IMR-90 (cell line): ENCODE results near the gene APPL2. TPM values are rescaled to one million over a fixed set of nuclear protein-coding genes. Genes with fewer than 3 reads are reported as not detected.

Source experiments
- ATAC-seq: fragments of 200-7000 bp; cut with Tn5 transposase; 2 replicates; pipeline ENCODE4 v1.9.1; 2020; ENCODE audit warnings: low read depth, mild to moderate bottlenecking, moderate library complexity
- BruUV-seq: library from RNA; stranded (reverse); fragments of 400-500 nt; replicated peaks from 2 replicates; lab custom pipeline; 2021; lab: Mats Ljungman, UMichigan
- CTCF ChIA-PET: fragments of 300-600 bp; formaldehyde crosslinking; extraction: SDS; loops from one replicate; lab custom pipeline; 2021; ENCODE audit warnings: antibody characterized with exemption; lab: Yijun Ruan, JAX
- POLR2A ChIA-PET: fragments of 300-600 bp; sonication (Branson Sonifier 250); formaldehyde crosslinking; loops from one replicate; lab custom pipeline; 2022; ENCODE audit warnings: antibody characterized with exemption; ENCODE audit not compliant: unreplicated experiment; lab: Charles Lee
- DNase-seq: peaks from one replicate; pipeline ENCODE4 v3.0.0; 2013
- H2AFZ ChIP-seq: replicated peaks from 2 replicates; pipeline ENCODE3; 2013; ENCODE audit warnings: low read length, mild to moderate bottlenecking; ENCODE audit not compliant: poor library complexity
- H2AK5ac ChIP-seq: 2 replicates; pipeline ENCODE4 v1.6.1; 2013; ENCODE audit warnings: low read depth, low read length, inconsistent platforms
- H2AK9ac ChIP-seq: replicated peaks from 2 replicates; pipeline ENCODE3; 2013; ENCODE audit warnings: mild to moderate bottlenecking, low read depth, low read length, moderate library complexity; ENCODE audit not compliant: poor library complexity
- H2BK120ac ChIP-seq: 2 replicates; pipeline ENCODE4 v1.6.1; 2013; ENCODE audit warnings: low read depth, low read length, inconsistent platforms
- H2BK15ac ChIP-seq: 3 replicates; pipeline ENCODE4 v1.6.1; 2013; ENCODE audit warnings: low read depth, low read length, inconsistent platforms
- H2BK20ac ChIP-seq: 2 replicates; pipeline ENCODE4 v1.6.1; 2013; ENCODE audit warnings: low read depth, mild to moderate bottlenecking, inconsistent platforms, low read length, moderate library complexity
- H2BK5ac ChIP-seq: 2 replicates; pipeline ENCODE4 v1.6.1; 2013; ENCODE audit warnings: mild to moderate bottlenecking, low read depth, low read length, inconsistent platforms; ENCODE audit not compliant: poor library complexity, severe bottlenecking
- H3K14ac ChIP-seq: replicated peaks from 2 replicates; pipeline ENCODE4 v1.6.1; 2013; ENCODE audit warnings: low read depth, low read length, inconsistent platforms
- H3K18ac ChIP-seq: 2 replicates; pipeline ENCODE4 v1.6.1; 2013; ENCODE audit warnings: low read depth, low read length, control low read depth
- H3K23ac ChIP-seq: 2 replicates; pipeline ENCODE4 v1.6.1; 2013; ENCODE audit warnings: low read depth, low read length, inconsistent platforms
- H3K27ac ChIP-seq: 2 replicates; pipeline ENCODE4 v1.5.1; 2013; ENCODE audit warnings: mild to moderate bottlenecking, control low read depth, low read length; ENCODE audit not compliant: insufficient read depth
- H3K27me3 ChIP-seq: 2 replicates; pipeline ENCODE4 v1.6.1; 2013; ENCODE audit warnings: low read length; ENCODE audit not compliant: control insufficient read depth, insufficient read depth
- H3K36me3 ChIP-seq: 2 replicates; pipeline ENCODE4 v1.6.1; 2013; ENCODE audit warnings: low read length, mixed read lengths; ENCODE audit not compliant: control insufficient read depth, insufficient read depth
- H3K4ac ChIP-seq: 2 replicates; pipeline ENCODE4 v1.6.1; 2013; ENCODE audit warnings: low read depth, low read length, inconsistent platforms
- H3K4me1 ChIP-seq: 2 replicates; pipeline ENCODE4 v1.6.1; 2013; ENCODE audit warnings: low read length, mixed read lengths; ENCODE audit not compliant: control insufficient read depth, insufficient read depth
- H3K4me2 ChIP-seq: 2 replicates; pipeline ENCODE4 v1.6.1; 2013; ENCODE audit warnings: low read depth, mild to moderate bottlenecking, control low read depth, low read length, moderate library complexity
- H3K4me3 ChIP-seq: 2 replicates; pipeline ENCODE4 v1.5.1; 2013; ENCODE audit warnings: low read depth, mild to moderate bottlenecking, control low read depth, low read length, moderate library complexity; ENCODE audit not compliant: insufficient read depth
- H3K56ac ChIP-seq: 2 replicates; pipeline ENCODE4 v1.6.1; 2013; ENCODE audit warnings: low read length, inconsistent platforms; ENCODE audit not compliant: insufficient read depth; ENCODE audit errors: extremely low read depth
- H3K79me1 ChIP-seq, 2 experiments: 2 replicates each; pipeline ENCODE4 v1.6.1; 2013; ENCODE audit warnings: low read length in 2 of 2, inconsistent platforms in 1 of 2, low read depth in 1 of 2
- H3K9ac ChIP-seq: 2 replicates; pipeline ENCODE4 v1.6.1; 2013; ENCODE audit warnings: low read depth, low read length, control low read depth
- H3K9me1 ChIP-seq: 2 replicates; pipeline ENCODE4 v1.6.1; 2013; ENCODE audit warnings: low read length, inconsistent platforms; ENCODE audit not compliant: insufficient read depth
- H3K9me3 ChIP-seq: 2 replicates; pipeline ENCODE4 v1.6.1; 2013; ENCODE audit warnings: low read length; ENCODE audit not compliant: control insufficient read depth, insufficient read depth
- H4K20me1 ChIP-seq: 2 replicates; pipeline ENCODE4 v1.6.1; 2013; ENCODE audit warnings: low read length, inconsistent platforms; ENCODE audit not compliant: insufficient read depth
- H4K5ac ChIP-seq: 2 replicates; pipeline ENCODE4 v1.6.1; 2013; ENCODE audit warnings: mild to moderate bottlenecking, low read depth, low read length, control low read depth
- H4K8ac ChIP-seq, 2 experiments: 2 replicates each; pipeline ENCODE4 v1.6.1; 2013; ENCODE audit warnings: low read depth in 2 of 2, low read length in 2 of 2, control low read depth in 1 of 2, inconsistent platforms in 1 of 2
- H4K91ac ChIP-seq: 2 replicates; pipeline ENCODE4 v1.6.1; 2013; ENCODE audit warnings: low read depth, low read length, inconsistent platforms; ENCODE audit not compliant: insufficient read depth
- CEBPB ChIP-seq: IDR thresholded peaks from 2 replicates; pipeline ENCODE4 v1.6.1; 2012; ENCODE audit warnings: low read depth, low read length, improper control_type of control experiment
- CHD1 ChIP-seq: IDR thresholded peaks from 2 replicates; pipeline ENCODE4 v1.6.1; 2012; ENCODE audit warnings: low read depth, low read length, improper control_type of control experiment
- CTCF ChIP-seq: conservative IDR thresholded peaks from 2 replicates; pipeline ENCODE4 v1.5.1; 2012; ENCODE audit warnings: mild to moderate bottlenecking, low read depth, low read length, improper control_type of control experiment
- ELK1 ChIP-seq: fragments of 150-350 bp; IDR thresholded peaks from 2 replicates; pipeline ENCODE4 v1.6.1; 2016; ENCODE audit warnings: low read depth, mild to moderate bottlenecking, low read length, moderate library complexity, borderline replicate concordance
- FOS ChIP-seq: fragments of 150-350 bp; IDR thresholded peaks from 2 replicates; pipeline ENCODE4 v1.6.1; 2016; ENCODE audit warnings: low read depth, low read length
- MAFK ChIP-seq: IDR thresholded peaks from 2 replicates; pipeline ENCODE4 v1.6.1; 2012; ENCODE audit warnings: low read depth, low read length, improper control_type of control experiment
- MAZ ChIP-seq: IDR thresholded peaks from 2 replicates; pipeline ENCODE4 v1.6.1; 2012; ENCODE audit warnings: low read depth, mild to moderate bottlenecking, low read length, improper control_type of control experiment, moderate library complexity, borderline replicate concordance
- MXI1 ChIP-seq: IDR thresholded peaks from 2 replicates; pipeline ENCODE4 v1.6.1; 2012; ENCODE audit warnings: low read depth, mild to moderate bottlenecking, low read length, moderate library complexity, borderline replicate concordance
- NFE2L2 ChIP-seq: fragments of 150-350 bp; IDR thresholded peaks from 2 replicates; pipeline ENCODE4 v1.6.1; 2016; ENCODE audit warnings: low read depth, mild to moderate bottlenecking, low read length
- POLR2A ChIP-seq: IDR thresholded peaks from 2 replicates; pipeline ENCODE4 v1.6.1; 2012; ENCODE audit warnings: mild to moderate bottlenecking, low read depth, low read length
- RAD21 ChIP-seq: IDR thresholded peaks from 2 replicates; pipeline ENCODE4 v1.6.1; 2012; ENCODE audit warnings: low read length, improper control_type of control experiment
- RCOR1 ChIP-seq: IDR thresholded peaks from 2 replicates; pipeline ENCODE4 v1.6.1; 2012; ENCODE audit warnings: mild to moderate bottlenecking, low read length, improper control_type of control experiment; ENCODE audit not compliant: insufficient replicate concordance
- RFX5 ChIP-seq: IDR thresholded peaks from 2 replicates; pipeline ENCODE4 v1.8.0; 2012; ENCODE audit warnings: low read depth, mild to moderate bottlenecking, low read length, moderate library complexity
- SMC3 ChIP-seq: fragments of 150-350 bp; IDR thresholded peaks from 2 replicates; pipeline ENCODE4 v1.6.1; 2016; ENCODE audit warnings: low read depth, mild to moderate bottlenecking, antibody characterized with exemption, low read length, moderate library complexity
- WGBS, 2 experiments: methylation state at CpG; one replicate each; pipeline versions ENCODE4 v1.1.5 to v1.1.7; 2013; ENCODE audit warnings: missing lambda C conversion rate in 2 of 2; ENCODE audit not compliant: insufficient read length in 1 of 2; ENCODE audit errors: extremely low coverage in 2 of 2; 5-methylcytosine and 5-hydroxymethylcytosine counted together
- dilution Hi-C: fragments of 300-500 bp; cut with HindIII; formaldehyde crosslinking; loops from one replicate; pipeline ENCODE4 v1.14.3; 2018; ENCODE audit warnings: low sequenced_read_pairs; ENCODE audit not compliant: unreplicated experiment
- in situ Hi-C: fragments of 300-500 bp; cut with MboI; formaldehyde crosslinking; loops from 3 replicates; pipeline ENCODE4 v1.14.3; 2019; ENCODE audit warnings: low sequenced_read_pairs, inconsistent platforms, mixed read lengths
- intact Hi-C: fragments of 100-400 bp; cut with micrococcal nuclease; formaldehyde crosslinking; loops from 2 replicates; pipeline ENCODE4 v1.10.0; 2022
- polyA plus RNA-seq, 3 experiments: library from polyadenylated mRNA; depleted of rRNA; stranded (reverse); fragments of >200 nt; gene quantifications; 2 replicates each; pipeline ENCODE4 v1.2.3, GENCODE V29; 2012; ENCODE audit warnings: low replicate concordance in 1 of 3
- total RNA-seq: library from RNA; depleted of rRNA; stranded (reverse); fragments of >200 nt; gene quantifications from 2 replicates; pipeline ENCODE4 v1.2.3, GENCODE V29; 2012
- TF ChIP-seq, protein P1 (sequence below): fragments of 150-350 bp; IDR thresholded peaks from 2 replicates; pipeline ENCODE4 v1.6.1; 2017; ENCODE audit warnings: mild to moderate bottlenecking, antibody characterized with exemption, low read length, low read depth

The APPL2 gene
- total and polyA plus RNA-seq, 2 of the 4 experiments (the other 2 are of a cell fraction) = 42.3 to 65.8 TPM

DNA sequence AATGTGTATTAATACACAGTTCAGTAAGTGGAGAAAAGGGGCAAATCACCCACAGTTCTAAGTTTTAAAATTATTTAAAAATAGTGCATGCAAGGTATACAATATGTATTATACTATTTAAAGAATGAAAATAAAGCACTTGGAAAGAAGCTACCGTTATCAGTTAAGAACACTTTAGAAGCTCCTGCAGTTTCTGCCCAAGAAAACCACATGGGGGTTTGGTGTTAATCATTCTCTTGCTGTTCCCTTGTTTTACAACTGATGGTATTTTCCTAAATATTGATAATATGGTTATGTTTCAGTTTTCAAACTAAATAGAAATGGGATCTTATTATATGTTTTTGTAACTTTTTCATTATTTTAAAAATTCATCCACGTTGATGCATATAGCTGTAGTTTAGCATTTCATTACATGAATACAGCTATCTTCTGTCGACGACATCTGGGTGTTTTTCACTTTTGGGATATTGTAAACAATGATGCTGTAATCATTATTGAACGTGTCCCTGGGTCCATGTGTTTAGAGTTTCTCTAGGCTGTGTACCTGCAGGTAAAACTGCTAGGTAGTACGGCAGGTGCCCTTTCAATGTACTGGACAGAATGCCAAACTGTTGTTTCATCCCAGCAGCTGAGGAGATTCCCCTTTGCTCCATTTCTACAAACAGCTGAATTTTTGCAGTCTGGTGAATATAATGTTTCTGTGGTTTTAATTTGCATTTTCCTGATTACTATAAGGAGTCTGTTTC is 64.1 kb downstream of the APPL2 start:
- H3K4ac ChIP-seq = no peak overlapping the region
- H2BK120ac ChIP-seq = no peak overlapping the region
- H2BK15ac ChIP-seq = no peak overlapping the region
- no peaks in the 10 kb centered on the region for H4K20me1 ChIP-seq
- H3K36me3 ChIP-seq = peaks cover 19% of the 10 kb centered on the region
- BruUV-seq = no TSS peak
- no peak overlapping the region for H2AK5ac ChIP-seq
- H3K56ac ChIP-seq = no peak overlapping the region
- H3K14ac ChIP-seq = no peak overlapping the region
- no peak overlapping the region for H3K4me2 ChIP-seq
- no peak overlapping the region for H3K27ac ChIP-seq
- in situ Hi-C loops (no loop called here), intact Hi-C loops (no loop called here), dilution Hi-C loops (no loop called here)
- CTCF ChIA-PET = interaction anchor here (0.6 kb wide), 1 partner anchor 31 kb away, joined by 4 read pairs; no protein-coding TSS in a partner anchor
- no peaks in the 10 kb centered on the region; the same call in 1 of the 2 replicates for H3K4me1 ChIP-seq
- no peaks in the 10 kb centered on the region for H3K27me3 ChIP-seq
- no peak overlapping the region for H4K8ac ChIP-seq
- no peak for ATAC-seq
- no peak overlapping the region for H4K91ac ChIP-seq
- H3K79me1 ChIP-seq = peaks cover 2 to 7% of the 10 kb centered on the region in 2 experiments; a peak in 2 of 4 replicates
- H3K23ac ChIP-seq = no peak overlapping the region
- no peak overlapping the region for H2AFZ ChIP-seq
- no peak for DNase-seq
- H3K9ac ChIP-seq = no peak overlapping the region
- 0 out of 2 replicates have a peak, but pooled peaks cover 3% of the 10 kb centered on the region for H3K9me1 ChIP-seq
- H4K5ac ChIP-seq = no peak overlapping the region
- H2BK5ac ChIP-seq = no peak overlapping the region
- WGBS, 2 experiments = no CpG with 5 or more reads among the region's 6 CpGs
- POLR2A ChIA-PET = no interaction called here
- no peak overlapping the region for H3K4me3 ChIP-seq
- H2AK9ac ChIP-seq = no peak overlapping the region
- H3K18ac ChIP-seq = no peak overlapping the region
- no peaks in the 10 kb centered on the region for H3K9me3 ChIP-seq
- no peak overlapping the region for H2BK20ac ChIP-seq
- TF ChIP-seq CHD1 (no peak), NFE2L2 (no peak), CTCF (no peak), MXI1 (no peak), ELK1 (no peak), CEBPB (no peak), RAD21 (no peak), MAFK (no peak), POLR2A (no peak), FOS (no peak), MAZ (no peak), RCOR1 (no peak), RFX5 (no peak), SMC3 (no peak)
- TF ChIP-seq, protein P1, sequence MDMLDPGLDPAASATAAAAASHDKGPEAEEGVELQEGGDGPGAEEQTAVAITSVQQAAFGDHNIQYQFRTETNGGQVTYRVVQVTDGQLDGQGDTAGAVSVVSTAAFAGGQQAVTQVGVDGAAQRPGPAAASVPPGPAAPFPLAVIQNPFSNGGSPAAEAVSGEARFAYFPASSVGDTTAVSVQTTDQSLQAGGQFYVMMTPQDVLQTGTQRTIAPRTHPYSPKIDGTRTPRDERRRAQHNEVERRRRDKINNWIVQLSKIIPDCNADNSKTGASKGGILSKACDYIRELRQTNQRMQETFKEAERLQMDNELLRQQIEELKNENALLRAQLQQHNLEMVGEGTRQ = no peak
